ENCODE results near the gene HSPG2.

DNA sequence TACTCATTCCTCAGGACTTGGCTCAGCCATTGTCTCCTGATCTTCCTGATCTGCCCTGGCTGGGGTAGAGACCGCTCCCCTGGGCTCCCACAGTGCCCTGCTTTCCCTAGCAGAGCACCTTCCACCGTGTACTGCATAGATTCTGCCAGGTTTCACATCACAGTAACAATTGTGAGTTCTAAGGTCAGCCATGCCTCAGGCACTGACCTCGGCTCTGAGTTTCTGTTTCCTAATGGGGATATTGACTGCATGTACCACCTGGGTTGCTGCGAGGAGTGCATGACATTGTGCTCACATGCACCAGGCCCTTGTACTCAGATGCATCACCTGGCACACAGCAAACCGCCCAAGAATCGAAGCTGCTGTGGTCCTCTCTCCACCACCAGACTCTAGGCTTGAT lies 46.0 kb downstream of the HSPG2 start:
- TF ChIP-seq, protein P1, sequence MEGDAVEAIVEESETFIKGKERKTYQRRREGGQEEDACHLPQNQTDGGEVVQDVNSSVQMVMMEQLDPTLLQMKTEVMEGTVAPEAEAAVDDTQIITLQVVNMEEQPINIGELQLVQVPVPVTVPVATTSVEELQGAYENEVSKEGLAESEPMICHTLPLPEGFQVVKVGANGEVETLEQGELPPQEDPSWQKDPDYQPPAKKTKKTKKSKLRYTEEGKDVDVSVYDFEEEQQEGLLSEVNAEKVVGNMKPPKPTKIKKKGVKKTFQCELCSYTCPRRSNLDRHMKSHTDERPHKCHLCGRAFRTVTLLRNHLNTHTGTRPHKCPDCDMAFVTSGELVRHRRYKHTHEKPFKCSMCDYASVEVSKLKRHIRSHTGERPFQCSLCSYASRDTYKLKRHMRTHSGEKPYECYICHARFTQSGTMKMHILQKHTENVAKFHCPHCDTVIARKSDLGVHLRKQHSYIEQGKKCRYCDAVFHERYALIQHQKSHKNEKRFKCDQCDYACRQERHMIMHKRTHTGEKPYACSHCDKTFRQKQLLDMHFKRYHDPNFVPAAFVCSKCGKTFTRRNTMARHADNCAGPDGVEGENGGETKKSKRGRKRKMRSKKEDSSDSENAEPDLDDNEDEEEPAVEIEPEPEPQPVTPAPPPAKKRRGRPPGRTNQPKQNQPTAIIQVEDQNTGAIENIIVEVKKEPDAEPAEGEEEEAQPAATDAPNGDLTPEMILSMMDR (conservative IDR thresholded peaks at IDR 0.05 in 1 of 2, IDR thresholded peaks at IDR 0.05 in 1 of 2; ENCODE audit: extremely low read depth in 1 of 2, insufficient read depth in 1 of 2, low read depth in 1 of 2, low read length in 2 of 2): no peak
- TF ChIP-seq EZH2 (IDR thresholded peaks at IDR 0.05; ENCODE audit: borderline replicate concordance, low read length): no peak
